ENCODE measurements around the gene SOX13. TPM values are rescaled to one million over a fixed set of nuclear protein-coding genes. Genes with fewer than 3 reads are reported as not detected.

Gene SOX13
- total and polyA plus RNA-seq, 2 of the 4 experiments (the other 2 are of a cell fraction), result 0.54 to 3.5 TPM

GRCh38 chr1:204147406-204148383, 74.8 kb downstream of the SOX13 start:
- intact Hi-C loops (cut with micrococcal nuclease), result no loop called here
- Histone ChIP-seq H3K27me3 (ENCODE audit: control insufficient read depth, insufficient read depth, low read length) (no peaks in the 10 kb centered on the region), H3K4ac (ENCODE audit: low read depth, low read length) (no peak overlapping the region), H3K79me1 (ENCODE audit: low read depth in 1 of 2, low read length in 2 of 2) (peaks cover 0 to 7% of the 10 kb centered on the region in 2 experiments; a peak in 3 of 4 replicates), H3K9me1 (ENCODE audit: insufficient read depth, low read length) (peaks cover 4% of the 10 kb centered on the region; the same call in 1 of the 2 replicates), H3K36me3 (ENCODE audit: control insufficient read depth, insufficient read depth, low read length) (peaks cover 9% of the 10 kb centered on the region), H3K18ac (ENCODE audit: low read depth, low read length) (no peak overlapping the region), H3K4me1 (ENCODE audit: control insufficient read depth, insufficient read depth, low read length) (peaks cover 6% of the 10 kb centered on the region), H3K27ac (ENCODE audit: insufficient read depth, low read length) (no peak overlapping the region), H3K4me2 (ENCODE audit: low read depth, low read length) (no peak overlapping the region), H3K9ac (ENCODE audit: low read depth, low read length) (no peak overlapping the region), H2AFZ (replicated peaks; ENCODE audit: low read length, poor library complexity) (no peak overlapping the region), H4K20me1 (ENCODE audit: insufficient read depth, low read length) (no peaks in the 10 kb centered on the region), H2AK9ac (replicated peaks; ENCODE audit: low read depth, low read length, poor library complexity) (peak overlapping the region; percentile 55), H4K91ac (ENCODE audit: insufficient read depth, low read depth, low read length) (no peak overlapping the region), H2BK20ac (ENCODE audit: low read depth, low read length) (no peak overlapping the region), H4K8ac (ENCODE audit: low read depth in 2 of 2, low read length in 2 of 2) (no peak overlapping the region), H3K9me3 (ENCODE audit: control insufficient read depth, insufficient read depth, low read length) (no peaks in the 10 kb centered on the region), H3K4me3 (ENCODE audit: insufficient read depth, low read depth, low read length) (no peak overlapping the region), H3K56ac (ENCODE audit: extremely low read depth, insufficient read depth, low read length) (no peak overlapping the region), H4K5ac (ENCODE audit: low read depth, low read length) (no peak overlapping the region), H2BK5ac (ENCODE audit: low read depth, low read length, poor library complexity, severe bottlenecking) (no peak overlapping the region), H3K23ac (ENCODE audit: low read depth, low read length) (no peak overlapping the region), H2BK120ac (ENCODE audit: low read depth, low read length) (no peak overlapping the region), H2AK5ac (ENCODE audit: low read depth, low read length) (no peak overlapping the region), H2BK15ac (ENCODE audit: low read depth, low read length) (no peak overlapping the region), H3K14ac (replicated peaks; ENCODE audit: low read depth, low read length) (no peak overlapping the region)
- dilution Hi-C loops (cut with HindIII; ENCODE audit: low sequenced_read_pairs, unreplicated experiment), result loop anchor here (25.0 kb wide), 1 partner anchor 285 kb away; the partner anchor contains the start of gene SNRPE
- no TSS peak for BruUV-seq (replicated peaks)
- ChIA-PET CTCF (no interaction called here), POLR2A (ENCODE audit: unreplicated experiment) (no interaction called here)
- in situ Hi-C loops (cut with MboI; ENCODE audit: low sequenced_read_pairs), result no loop called here
- WGBS, 2 experiments (ENCODE audit: extremely low coverage in 2 of 2, insufficient read length in 1 of 2), result 77% methylated on average over 2 of the region's 13 CpGs; no CpG with 5 or more reads in 1 of the 2 experiments
- ATAC-seq (ENCODE audit: low read depth) (no peak), DNase-seq (no peak)
- TF ChIP-seq, protein P1, sequence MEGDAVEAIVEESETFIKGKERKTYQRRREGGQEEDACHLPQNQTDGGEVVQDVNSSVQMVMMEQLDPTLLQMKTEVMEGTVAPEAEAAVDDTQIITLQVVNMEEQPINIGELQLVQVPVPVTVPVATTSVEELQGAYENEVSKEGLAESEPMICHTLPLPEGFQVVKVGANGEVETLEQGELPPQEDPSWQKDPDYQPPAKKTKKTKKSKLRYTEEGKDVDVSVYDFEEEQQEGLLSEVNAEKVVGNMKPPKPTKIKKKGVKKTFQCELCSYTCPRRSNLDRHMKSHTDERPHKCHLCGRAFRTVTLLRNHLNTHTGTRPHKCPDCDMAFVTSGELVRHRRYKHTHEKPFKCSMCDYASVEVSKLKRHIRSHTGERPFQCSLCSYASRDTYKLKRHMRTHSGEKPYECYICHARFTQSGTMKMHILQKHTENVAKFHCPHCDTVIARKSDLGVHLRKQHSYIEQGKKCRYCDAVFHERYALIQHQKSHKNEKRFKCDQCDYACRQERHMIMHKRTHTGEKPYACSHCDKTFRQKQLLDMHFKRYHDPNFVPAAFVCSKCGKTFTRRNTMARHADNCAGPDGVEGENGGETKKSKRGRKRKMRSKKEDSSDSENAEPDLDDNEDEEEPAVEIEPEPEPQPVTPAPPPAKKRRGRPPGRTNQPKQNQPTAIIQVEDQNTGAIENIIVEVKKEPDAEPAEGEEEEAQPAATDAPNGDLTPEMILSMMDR (conservative IDR thresholded peaks at IDR 0.05; ENCODE audit: low read depth, low read length), result no peak
- TF ChIP-seq FOS (IDR thresholded peaks at IDR 0.05; ENCODE audit: low read depth, low read length), result no peak
- TF ChIP-seq CHD1 (IDR thresholded peaks at IDR 0.05; ENCODE audit: low read depth, low read length), result no peak
- TF ChIP-seq, protein P2, sequence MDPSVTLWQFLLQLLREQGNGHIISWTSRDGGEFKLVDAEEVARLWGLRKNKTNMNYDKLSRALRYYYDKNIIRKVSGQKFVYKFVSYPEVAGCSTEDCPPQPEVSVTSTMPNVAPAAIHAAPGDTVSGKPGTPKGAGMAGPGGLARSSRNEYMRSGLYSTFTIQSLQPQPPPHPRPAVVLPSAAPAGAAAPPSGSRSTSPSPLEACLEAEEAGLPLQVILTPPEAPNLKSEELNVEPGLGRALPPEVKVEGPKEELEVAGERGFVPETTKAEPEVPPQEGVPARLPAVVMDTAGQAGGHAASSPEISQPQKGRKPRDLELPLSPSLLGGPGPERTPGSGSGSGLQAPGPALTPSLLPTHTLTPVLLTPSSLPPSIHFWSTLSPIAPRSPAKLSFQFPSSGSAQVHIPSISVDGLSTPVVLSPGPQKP (IDR thresholded peaks at IDR 0.05; ENCODE audit: borderline replicate concordance, low read depth, low read length), result no peak
- TF ChIP-seq CEBPB (IDR thresholded peaks at IDR 0.05; ENCODE audit: low read depth, low read length), result no peak
- no peak for TF ChIP-seq MAZ (IDR thresholded peaks at IDR 0.05; ENCODE audit: borderline replicate concordance, low read depth, low read length)
- no peak for TF ChIP-seq MAFK (IDR thresholded peaks at IDR 0.05; ENCODE audit: low read depth, low read length)
- TF ChIP-seq, protein P3, sequence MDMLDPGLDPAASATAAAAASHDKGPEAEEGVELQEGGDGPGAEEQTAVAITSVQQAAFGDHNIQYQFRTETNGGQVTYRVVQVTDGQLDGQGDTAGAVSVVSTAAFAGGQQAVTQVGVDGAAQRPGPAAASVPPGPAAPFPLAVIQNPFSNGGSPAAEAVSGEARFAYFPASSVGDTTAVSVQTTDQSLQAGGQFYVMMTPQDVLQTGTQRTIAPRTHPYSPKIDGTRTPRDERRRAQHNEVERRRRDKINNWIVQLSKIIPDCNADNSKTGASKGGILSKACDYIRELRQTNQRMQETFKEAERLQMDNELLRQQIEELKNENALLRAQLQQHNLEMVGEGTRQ (IDR thresholded peaks at IDR 0.05; ENCODE audit: low read depth, low read length), result no peak
- no peak for TF ChIP-seq POLR2A (IDR thresholded peaks at IDR 0.05; ENCODE audit: low read depth, low read length)
- TF ChIP-seq NFE2L2 (IDR thresholded peaks at IDR 0.05; ENCODE audit: low read depth, low read length), result no peak
- TF ChIP-seq BHLHE40 (IDR thresholded peaks at IDR 0.05; ENCODE audit: low read depth, low read length), result no peak
- no peak for TF ChIP-seq MXI1 (IDR thresholded peaks at IDR 0.05; ENCODE audit: borderline replicate concordance, low read depth, low read length)
- TF ChIP-seq RCOR1 (IDR thresholded peaks at IDR 0.05; ENCODE audit: insufficient replicate concordance, low read length), result no peak
- TF ChIP-seq RAD21 (IDR thresholded peaks at IDR 0.05; ENCODE audit: low read length), result no peak
